Thoracic aorta (tissue), 2 donors: ENCODE measurements around the gene MACROH2A1. TPM values are rescaled to one million over a fixed set of nuclear protein-coding genes. Genes with fewer than 3 reads are reported as not detected.

ENCODE experiments used
- ATAC-seq: fragments of 150-250 bp; one replicate; pipeline ENCODE4 v1.8.0; 2017; ENCODE audit warnings: low read depth; ENCODE audit not compliant: insufficient number of reproducible peaks, low FRiP score
- DNase-seq: peaks from one replicate; pipeline ENCODE4 v3.0.0-alpha.2; 2020; ENCODE audit warnings: low spot score
- H3K27ac ChIP-seq, 2 donors: fragments of 200-600 bp; sonication (generic); 1 replicate in 1 of 2; 2 replicates in 1 of 2; pipeline ENCODE4 v1.5.1; 2016; ENCODE audit warnings: mild to moderate bottlenecking in 2 of 2, moderate library complexity in 2 of 2
- H3K27me3 ChIP-seq: fragments of 200-600 bp; sonication (generic); replicated peaks from 2 replicates; pipeline ENCODE4 v1.6.0; 2016; ENCODE audit warnings: mild to moderate bottlenecking; ENCODE audit not compliant: insufficient read depth
- H3K36me3 ChIP-seq: fragments of 200-600 bp; sonication (generic); one replicate; pipeline ENCODE4 v1.5.1; 2016
- H3K4me1 ChIP-seq, 2 donors: fragments of 200-600 bp; sonication (generic); 1 replicate in 1 of 2; 2 replicates in 1 of 2; pipeline versions ENCODE4 v1.5.1 to v1.6.0; 2016; ENCODE audit warnings: low read depth in 2 of 2, mild to moderate bottlenecking in 1 of 2; ENCODE audit not compliant: control insufficient read depth in 1 of 2
- H3K4me3 ChIP-seq: fragments of 200-600 bp; sonication (generic); 2 replicates; pipeline ENCODE4 v1.5.1; 2016; ENCODE audit warnings: mild to moderate bottlenecking
- H3K9me3 ChIP-seq: fragments of 200-600 bp; sonication (generic); 2 replicates; pipeline ENCODE4 v1.5.1; 2016
- CTCF ChIP-seq: fragments of 200-600 bp; sonication (generic); IDR thresholded peaks from one replicate; pipeline ENCODE4 v1.5.1; 2019; ENCODE audit warnings: antibody characterized with exemption
- total RNA-seq, 2 donors: library from RNA; depleted of rRNA; stranded (reverse); fragments of >200 nt; gene quantifications; one replicate each; pipeline versions ENCODE4 v1.1.0 to v1.2.3, GENCODE V29; 2016

MACROH2A1 gene
- total RNA-seq, 2 donors from 2014 or later = 153 to 192 TPM

- Histone ChIP-seq H3K27ac (no peak overlapping the region), H3K36me3 (no peaks in the 10 kb centered on the region), H3K4me1 (peaks cover 0 to 16% of the 10 kb centered on the region in 2 donors), H3K4me3 (no peak overlapping the region), H3K27me3 (no peaks in the 10 kb centered on the region), H3K9me3 (peaks cover 5% of the 10 kb centered on the region)
- ATAC-seq = no peak
- TF ChIP-seq CTCF = no peak
- DNase-seq = no peak
Observed at GRCh38 chr5:135429301-135430134, 30.5 kb upstream of the MACROH2A1 start.

GRCh38 chr5:135428586-135428985 is 29.6 kb upstream of the MACROH2A1 start:
- Histone ChIP-seq H3K36me3 (no peaks in the 10 kb centered on the region), H3K4me3 (no peak overlapping the region), H3K27ac (no peak overlapping the region), H3K4me1 (peaks cover 0 to 16% of the 10 kb centered on the region in 2 donors), H3K27me3 (no peaks in the 10 kb centered on the region), H3K9me3 (peaks cover 5% of the 10 kb centered on the region)
- ATAC-seq (no peak), DNase-seq (no peak)
- TF ChIP-seq CTCF = no peak

GRCh38 chr5:135426102-135427082 is 27.4 kb upstream of the MACROH2A1 start:
- ATAC-seq = no peak
- peaks cover 0 to 16% of the 10 kb centered on the region in 2 donors for H3K4me1 ChIP-seq
- no peak for DNase-seq
- no peak overlapping the region for H3K27ac ChIP-seq
- H3K36me3 ChIP-seq = no peaks in the 10 kb centered on the region
- TF ChIP-seq CTCF = peak; percentile 16
- H3K4me3 ChIP-seq = no peak overlapping the region
- peaks cover 5% of the 10 kb centered on the region for H3K9me3 ChIP-seq
- H3K27me3 ChIP-seq = no peaks in the 10 kb centered on the region

GRCh38 chr5:135425641-135426040 is 26.6 kb upstream of the MACROH2A1 start:
- no peak for ATAC-seq
- no peak for DNase-seq
- Histone ChIP-seq H3K27ac (no peak overlapping the region), H3K27me3 (no peaks in the 10 kb centered on the region), H3K4me3 (no peak overlapping the region), H3K9me3 (peaks cover 5% of the 10 kb centered on the region), H3K36me3 (no peaks in the 10 kb centered on the region), H3K4me1 (peaks cover 0 to 16% of the 10 kb centered on the region in 2 donors)
- no peak for TF ChIP-seq CTCF

GRCh38 chr5:135423846-135424168 is 24.8 kb upstream of the MACROH2A1 start:
- no peaks in the 10 kb centered on the region for H3K27me3 ChIP-seq
- peaks cover 5% of the 10 kb centered on the region for H3K9me3 ChIP-seq
- H3K4me1 ChIP-seq = no peaks in the 10 kb centered on the region
- no peak for TF ChIP-seq CTCF
- no peak overlapping the region for H3K4me3 ChIP-seq
- ATAC-seq = no peak
- no peak for DNase-seq
- H3K27ac ChIP-seq = no peak overlapping the region
- no peaks in the 10 kb centered on the region for H3K36me3 ChIP-seq
